GM21447 (cell line): ENCODE results near the gene ZNF433.
"Not testable (repeated sequence)": the region's sequence is repeated elsewhere in the genome, so short reads cannot be mapped to it uniquely, and the experiment has no call there.

ENCODE experiments used
- ATAC-seq: cut with Tn5 transposase; IDR thresholded peaks from one replicate; pipeline ENCODE4 v1.9.1; 2021; ENCODE audit not compliant: unreplicated experiment

Gene ZNF433

DNA sequence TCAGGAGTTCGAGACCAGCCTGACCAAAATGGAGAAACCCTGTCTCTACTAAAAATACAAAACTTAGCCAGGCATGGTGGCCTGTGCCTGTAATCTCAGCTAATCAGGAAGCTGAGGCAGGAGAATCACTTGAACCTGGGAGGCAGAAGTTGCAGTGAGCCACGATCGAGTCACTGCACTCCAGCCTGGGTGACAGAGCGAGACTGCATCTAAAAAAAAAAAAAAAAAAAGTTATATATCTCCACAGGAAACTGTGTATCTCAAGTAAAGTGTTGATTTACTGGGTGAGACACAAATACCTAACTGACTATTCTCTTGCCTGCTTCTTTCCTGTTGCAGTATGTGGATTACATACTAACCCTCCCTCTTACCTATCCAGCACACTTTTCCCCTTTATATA lies 43.6 kb downstream of the ZNF433 start:
- ATAC-seq = not testable (repeated sequence)

DNA sequence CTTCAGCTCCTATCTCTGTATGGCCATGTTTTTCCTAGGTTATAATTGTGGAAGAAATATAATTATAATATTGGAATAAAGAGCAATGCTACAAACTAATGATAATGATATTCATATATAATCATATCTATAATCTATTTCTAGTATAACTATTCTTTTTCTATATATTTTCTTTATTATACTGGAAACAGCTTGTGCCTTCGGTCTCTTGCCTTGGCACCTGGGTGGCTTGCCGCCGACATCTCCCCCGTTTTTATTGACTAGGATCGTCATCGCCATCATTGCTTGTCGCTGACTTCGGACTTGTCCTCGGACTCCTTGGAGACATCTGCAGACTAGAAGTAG lies 46.4 kb downstream of the ZNF433 start:
- no peak for ATAC-seq

GRCh38 chr19:11987405-11988281 lies 47.8 kb downstream of the ZNF433 start:
- ATAC-seq = peak; percentile 81

DNA sequence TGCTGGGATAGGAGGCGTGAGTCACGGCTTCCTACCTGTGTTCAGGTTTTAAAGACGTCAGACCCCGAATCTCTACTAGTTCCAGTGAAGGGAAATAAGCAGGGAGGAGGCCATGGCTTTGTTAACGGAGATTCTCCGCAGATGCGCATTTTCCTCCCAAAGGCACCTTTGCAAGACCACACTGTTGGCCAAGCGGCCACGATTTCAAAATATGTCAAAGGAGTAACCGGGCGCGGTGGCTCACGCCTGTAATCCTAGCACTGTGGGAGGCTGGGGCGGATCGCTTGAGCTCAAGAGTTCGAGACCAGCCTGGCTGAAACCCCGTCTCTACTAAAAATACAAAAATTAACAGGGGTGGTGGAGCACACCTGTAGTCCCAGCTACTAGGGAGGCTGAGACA lies 48.7 kb downstream of the ZNF433 start:
- no peak for ATAC-seq

DNA sequence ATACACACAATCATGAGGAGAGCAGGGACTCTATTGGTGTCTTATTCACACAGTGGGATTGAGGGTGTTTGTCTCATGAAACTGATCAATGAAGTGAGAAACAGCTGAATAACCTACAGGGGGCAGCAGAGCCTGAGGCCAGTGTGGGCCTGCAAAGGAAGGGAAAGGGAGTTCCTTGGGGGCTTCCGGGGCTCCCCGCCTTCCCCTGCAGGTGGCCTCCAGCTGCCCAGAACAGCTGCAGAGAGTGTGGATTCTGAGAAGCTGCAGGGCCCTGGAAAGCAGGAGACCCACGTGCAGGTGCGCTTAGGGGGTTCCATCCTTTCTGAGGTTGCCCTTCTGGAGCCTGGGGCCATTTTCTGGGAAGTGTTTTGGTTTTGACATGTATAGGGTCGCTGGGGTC lies 50.5 kb downstream of the ZNF433 start:
- ATAC-seq = no peak

DNA sequence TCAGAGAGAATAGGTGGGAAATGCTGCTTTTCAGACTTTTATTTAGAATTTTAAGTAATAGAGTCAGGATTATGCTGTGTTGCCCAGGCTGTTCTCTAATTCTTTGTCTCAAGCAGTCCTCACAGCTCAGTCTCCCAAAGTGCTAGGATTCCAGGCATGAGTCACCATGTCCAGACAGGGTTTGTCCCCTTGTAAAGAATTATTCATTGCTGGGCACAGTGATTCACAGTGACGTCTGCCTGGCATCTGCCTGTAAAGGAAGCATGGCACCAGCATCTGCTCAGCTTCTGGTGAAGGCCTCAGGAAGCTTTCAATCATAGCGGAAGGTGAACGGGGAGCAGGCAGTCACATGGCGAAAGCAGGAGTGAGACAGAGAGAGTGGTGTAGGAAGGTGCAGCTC lies 53.0 kb downstream of the ZNF433 start:
- no peak for ATAC-seq

DNA sequence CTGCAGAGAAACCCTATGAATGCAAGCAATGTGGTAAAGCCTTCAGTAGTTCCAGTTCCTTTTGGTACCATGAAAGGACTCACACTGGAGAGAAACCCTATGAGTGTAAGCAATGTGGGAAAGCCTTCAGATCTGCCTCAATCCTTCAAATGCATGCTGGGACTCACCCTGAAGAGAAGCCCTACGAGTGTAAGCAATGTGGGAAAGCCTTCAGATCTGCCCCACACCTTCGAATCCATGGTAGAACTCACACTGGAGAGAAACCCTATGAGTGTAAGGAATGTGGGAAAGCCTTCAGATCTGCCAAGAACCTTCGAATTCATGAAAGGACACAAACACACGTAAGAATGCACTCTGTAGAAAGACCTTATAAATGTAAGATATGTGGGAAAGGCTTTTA lies 56.0 kb downstream of the ZNF433 start:
- ATAC-seq = no peak

DNA sequence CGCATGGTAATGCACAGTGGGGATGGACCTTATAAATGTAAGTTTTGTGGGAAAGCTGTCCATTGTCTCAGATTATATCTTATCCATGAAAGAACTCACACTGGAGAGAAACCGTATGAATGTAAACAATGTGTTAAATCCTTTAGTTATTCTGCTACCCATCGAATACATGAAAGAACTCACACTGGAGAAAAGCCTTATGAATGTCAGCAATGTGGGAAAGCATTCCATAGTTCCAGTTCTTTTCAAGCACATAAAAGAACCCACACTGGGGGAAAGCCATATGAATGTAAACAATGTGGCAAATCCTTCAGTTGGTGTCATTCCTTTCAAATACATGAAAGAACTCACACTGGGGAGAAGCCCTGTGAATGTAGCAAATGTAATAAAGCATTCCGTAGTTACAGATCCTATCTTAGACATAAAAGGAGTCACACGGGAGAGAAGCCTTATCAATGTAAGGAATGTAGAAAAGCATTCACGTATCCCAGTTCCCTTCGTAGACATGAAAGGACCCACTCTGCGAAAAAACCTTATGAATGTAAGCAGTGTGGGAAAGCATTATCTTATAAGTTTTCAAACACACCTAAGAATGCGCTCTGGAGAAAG lies 56.9 kb downstream of the ZNF433 start:
- no peak for ATAC-seq

- ATAC-seq = no peak
These were observed 62.3 kb downstream of the ZNF433 start for GRCh38 chr19:11973019-11973810.

DNA sequence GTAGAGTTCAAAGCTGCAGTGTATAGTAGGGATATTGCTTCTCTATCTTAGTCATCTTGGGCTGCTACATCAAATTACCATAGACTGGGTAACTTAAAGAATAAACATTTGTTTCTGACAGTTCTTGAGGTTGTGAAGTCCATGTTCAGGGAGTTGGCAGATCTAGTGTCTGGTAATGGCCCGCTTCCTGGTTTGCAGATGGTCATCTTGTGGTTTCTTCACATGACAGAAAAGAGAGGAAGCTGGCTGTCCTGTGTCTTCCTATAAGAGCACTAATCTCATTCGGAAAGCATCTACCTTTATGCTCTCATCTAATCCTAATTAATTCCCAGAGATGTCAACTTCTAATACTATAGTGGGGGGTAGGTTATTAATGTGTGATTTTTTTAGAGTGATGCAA lies 64.4 kb downstream of the ZNF433 start:
- no peak for ATAC-seq

- no peak for ATAC-seq
These were observed 65.3 kb downstream of the ZNF433 start for GRCh38 chr19:11970174-11970573.

DNA sequence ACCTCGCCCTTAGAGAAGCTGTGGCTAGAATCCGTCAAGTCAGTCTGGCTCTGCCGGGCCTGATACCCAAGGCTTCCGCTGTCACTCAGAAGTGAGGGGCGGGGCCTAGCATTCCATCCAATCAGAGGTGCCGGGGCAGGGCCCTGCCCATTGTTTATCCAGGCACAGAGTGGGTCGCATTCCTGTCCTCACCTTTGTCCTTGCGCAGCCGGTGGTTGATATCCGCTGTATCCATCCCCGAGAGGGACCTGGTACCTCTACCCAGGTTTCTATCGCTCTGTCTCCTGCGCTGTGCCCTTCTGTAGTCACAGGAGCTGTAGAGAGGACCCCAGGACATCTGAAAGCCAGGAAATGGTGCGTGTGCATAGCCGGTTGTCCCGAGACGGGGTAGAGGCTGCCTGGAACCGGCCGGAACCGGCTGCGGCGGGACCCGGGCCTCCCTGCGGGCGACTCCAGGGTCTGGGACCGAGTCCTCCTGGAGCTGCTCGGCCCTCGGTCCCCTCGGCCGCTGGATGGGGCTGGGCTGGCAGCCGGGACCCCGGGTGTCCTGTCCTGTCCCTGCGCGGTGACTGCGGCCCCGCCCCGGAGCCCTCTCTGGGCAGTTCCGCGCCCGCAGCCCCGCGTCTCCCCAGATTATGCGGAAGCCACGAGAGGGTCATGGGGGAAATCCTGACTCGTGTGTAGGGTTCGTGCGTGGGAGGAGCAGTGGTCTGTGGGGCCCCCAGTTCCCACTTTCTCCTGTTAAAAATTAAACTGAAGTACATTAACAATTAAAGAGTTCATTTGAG lies 70.4 kb downstream of the ZNF433 start, which contains the start of gene ZNF763:
Gene ZNF763 (plus strand): TSS at position 183 of the 788 bp plus-strand sequence. CDS start 169 bp downstream, at position 352.
- ATAC-seq = peak; percentile 89
